GM23338 (cell line): Measurements from ENCODE around the gene MYOF.

ENCODE experiments used
- EZH2 ChIP-seq: fragments of 200-600 bp; sonication (generic); IDR thresholded peaks from one replicate; pipeline ENCODE4 v1.8.0; 2017; ENCODE audit warnings: antibody characterized with exemption, mild to moderate bottlenecking, low read depth; ENCODE audit not compliant: unreplicated experiment
- EZH2phosphoT487 ChIP-seq: fragments of 200-600 bp; sonication (generic); IDR thresholded peaks from one replicate; pipeline ENCODE4 v1.8.1; 2018; ENCODE audit warnings: antibody characterized with exemption; ENCODE audit not compliant: unreplicated experiment
- POLR2AphosphoS5 ChIP-seq: IDR thresholded peaks from 2 replicates; pipeline ENCODE4 v1.6.1; 2016; ENCODE audit warnings: antibody characterized with exemption, low read depth
- TF ChIP-seq, protein P1 (sequence below), 2 experiments: fragments of 200-600 bp in 1 of 2; sonication (generic) in 1 of 2; conservative IDR thresholded peaks; 2 replicates each; pipeline versions ENCODE4 v1.5.1 to v1.6.1; 2016 to 2017; ENCODE audit warnings: antibody characterized with exemption in 2 of 2, low read depth in 2 of 2, mild to moderate bottlenecking in 2 of 2, moderate library complexity in 1 of 2
- TF ChIP-seq, protein P2 (sequence below): IDR thresholded peaks from one replicate; pipeline ENCODE4 v1.6.1; 2018; ENCODE audit warnings: antibody characterized with exemption; ENCODE audit not compliant: unreplicated experiment
- TF ChIP-seq, protein P3 (sequence below): IDR thresholded peaks from 2 replicates; pipeline ENCODE4 v1.6.1; 2016; ENCODE audit warnings: antibody characterized with exemption

DNA sequence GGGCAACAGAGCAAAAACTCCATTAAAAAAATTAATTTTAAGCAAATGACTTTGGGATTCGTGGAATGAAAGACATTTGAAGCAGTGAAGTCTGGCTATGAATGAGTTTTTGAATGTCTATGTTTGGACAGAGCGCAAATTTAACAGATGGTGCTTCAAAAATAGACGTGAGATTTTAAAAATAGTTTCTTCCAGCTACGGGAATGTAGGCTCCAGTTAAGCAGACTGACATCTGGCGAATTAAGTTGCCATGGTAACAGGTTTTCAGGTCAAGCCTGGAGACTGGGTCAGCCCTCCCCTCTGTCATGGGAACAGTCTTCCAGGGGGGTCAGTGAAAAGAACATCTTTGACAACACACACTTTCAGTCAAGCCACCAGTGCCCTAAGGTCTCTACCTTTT is 62.0 kb downstream of the MYOF start:
- TF ChIP-seq, protein P1, sequence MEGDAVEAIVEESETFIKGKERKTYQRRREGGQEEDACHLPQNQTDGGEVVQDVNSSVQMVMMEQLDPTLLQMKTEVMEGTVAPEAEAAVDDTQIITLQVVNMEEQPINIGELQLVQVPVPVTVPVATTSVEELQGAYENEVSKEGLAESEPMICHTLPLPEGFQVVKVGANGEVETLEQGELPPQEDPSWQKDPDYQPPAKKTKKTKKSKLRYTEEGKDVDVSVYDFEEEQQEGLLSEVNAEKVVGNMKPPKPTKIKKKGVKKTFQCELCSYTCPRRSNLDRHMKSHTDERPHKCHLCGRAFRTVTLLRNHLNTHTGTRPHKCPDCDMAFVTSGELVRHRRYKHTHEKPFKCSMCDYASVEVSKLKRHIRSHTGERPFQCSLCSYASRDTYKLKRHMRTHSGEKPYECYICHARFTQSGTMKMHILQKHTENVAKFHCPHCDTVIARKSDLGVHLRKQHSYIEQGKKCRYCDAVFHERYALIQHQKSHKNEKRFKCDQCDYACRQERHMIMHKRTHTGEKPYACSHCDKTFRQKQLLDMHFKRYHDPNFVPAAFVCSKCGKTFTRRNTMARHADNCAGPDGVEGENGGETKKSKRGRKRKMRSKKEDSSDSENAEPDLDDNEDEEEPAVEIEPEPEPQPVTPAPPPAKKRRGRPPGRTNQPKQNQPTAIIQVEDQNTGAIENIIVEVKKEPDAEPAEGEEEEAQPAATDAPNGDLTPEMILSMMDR (conservative IDR thresholded peaks at IDR 0.05; ENCODE audit: low read depth in 2 of 2) = no peak
- TF ChIP-seq, protein P2, sequence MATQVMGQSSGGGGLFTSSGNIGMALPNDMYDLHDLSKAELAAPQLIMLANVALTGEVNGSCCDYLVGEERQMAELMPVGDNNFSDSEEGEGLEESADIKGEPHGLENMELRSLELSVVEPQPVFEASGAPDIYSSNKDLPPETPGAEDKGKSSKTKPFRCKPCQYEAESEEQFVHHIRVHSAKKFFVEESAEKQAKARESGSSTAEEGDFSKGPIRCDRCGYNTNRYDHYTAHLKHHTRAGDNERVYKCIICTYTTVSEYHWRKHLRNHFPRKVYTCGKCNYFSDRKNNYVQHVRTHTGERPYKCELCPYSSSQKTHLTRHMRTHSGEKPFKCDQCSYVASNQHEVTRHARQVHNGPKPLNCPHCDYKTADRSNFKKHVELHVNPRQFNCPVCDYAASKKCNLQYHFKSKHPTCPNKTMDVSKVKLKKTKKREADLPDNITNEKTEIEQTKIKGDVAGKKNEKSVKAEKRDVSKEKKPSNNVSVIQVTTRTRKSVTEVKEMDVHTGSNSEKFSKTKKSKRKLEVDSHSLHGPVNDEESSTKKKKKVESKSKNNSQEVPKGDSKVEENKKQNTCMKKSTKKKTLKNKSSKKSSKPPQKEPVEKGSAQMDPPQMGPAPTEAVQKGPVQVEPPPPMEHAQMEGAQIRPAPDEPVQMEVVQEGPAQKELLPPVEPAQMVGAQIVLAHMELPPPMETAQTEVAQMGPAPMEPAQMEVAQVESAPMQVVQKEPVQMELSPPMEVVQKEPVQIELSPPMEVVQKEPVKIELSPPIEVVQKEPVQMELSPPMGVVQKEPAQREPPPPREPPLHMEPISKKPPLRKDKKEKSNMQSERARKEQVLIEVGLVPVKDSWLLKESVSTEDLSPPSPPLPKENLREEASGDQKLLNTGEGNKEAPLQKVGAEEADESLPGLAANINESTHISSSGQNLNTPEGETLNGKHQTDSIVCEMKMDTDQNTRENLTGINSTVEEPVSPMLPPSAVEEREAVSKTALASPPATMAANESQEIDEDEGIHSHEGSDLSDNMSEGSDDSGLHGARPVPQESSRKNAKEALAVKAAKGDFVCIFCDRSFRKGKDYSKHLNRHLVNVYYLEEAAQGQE = no peak
- no peak for TF ChIP-seq POLR2AphosphoS5
- TF ChIP-seq EZH2 = no peak
- no peak for TF ChIP-seq EZH2phosphoT487
- TF ChIP-seq, protein P3, sequence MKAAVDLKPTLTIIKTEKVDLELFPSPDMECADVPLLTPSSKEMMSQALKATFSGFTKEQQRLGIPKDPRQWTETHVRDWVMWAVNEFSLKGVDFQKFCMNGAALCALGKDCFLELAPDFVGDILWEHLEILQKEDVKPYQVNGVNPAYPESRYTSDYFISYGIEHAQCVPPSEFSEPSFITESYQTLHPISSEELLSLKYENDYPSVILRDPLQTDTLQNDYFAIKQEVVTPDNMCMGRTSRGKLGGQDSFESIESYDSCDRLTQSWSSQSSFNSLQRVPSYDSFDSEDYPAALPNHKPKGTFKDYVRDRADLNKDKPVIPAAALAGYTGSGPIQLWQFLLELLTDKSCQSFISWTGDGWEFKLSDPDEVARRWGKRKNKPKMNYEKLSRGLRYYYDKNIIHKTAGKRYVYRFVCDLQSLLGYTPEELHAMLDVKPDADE = no peak
